IMR-90 (cell line): ENCODE results near the gene INF2. TPM values are rescaled to one million over a fixed set of nuclear protein-coding genes. Genes with fewer than 3 reads are reported as not detected.

Experiments
- ATAC-seq: fragments of 200-7000 bp; cut with Tn5 transposase; 2 replicates; pipeline ENCODE4 v1.9.1; 2020; ENCODE audit warnings: low read depth, mild to moderate bottlenecking, moderate library complexity
- BruUV-seq: library from RNA; stranded (reverse); fragments of 400-500 nt; replicated peaks from 2 replicates; lab custom pipeline; 2021; lab: Mats Ljungman, UMichigan
- CTCF ChIA-PET: fragments of 300-600 bp; formaldehyde crosslinking; extraction: SDS; loops from one replicate; lab custom pipeline; 2021; ENCODE audit warnings: antibody characterized with exemption; lab: Yijun Ruan, JAX
- POLR2A ChIA-PET: fragments of 300-600 bp; sonication (Branson Sonifier 250); formaldehyde crosslinking; loops from one replicate; lab custom pipeline; 2022; ENCODE audit warnings: antibody characterized with exemption; ENCODE audit not compliant: unreplicated experiment; lab: Charles Lee
- DNase-seq: peaks from one replicate; pipeline ENCODE4 v3.0.0; 2013
- H2AFZ ChIP-seq: replicated peaks from 2 replicates; pipeline ENCODE3; 2013; ENCODE audit warnings: low read length, mild to moderate bottlenecking; ENCODE audit not compliant: poor library complexity
- H2AK5ac ChIP-seq: 2 replicates; pipeline ENCODE4 v1.6.1; 2013; ENCODE audit warnings: low read depth, low read length, inconsistent platforms
- H2AK9ac ChIP-seq: replicated peaks from 2 replicates; pipeline ENCODE3; 2013; ENCODE audit warnings: mild to moderate bottlenecking, low read depth, low read length, moderate library complexity; ENCODE audit not compliant: poor library complexity
- H2BK120ac ChIP-seq: 2 replicates; pipeline ENCODE4 v1.6.1; 2013; ENCODE audit warnings: low read depth, low read length, inconsistent platforms
- H2BK15ac ChIP-seq: 3 replicates; pipeline ENCODE4 v1.6.1; 2013; ENCODE audit warnings: low read depth, low read length, inconsistent platforms
- H2BK20ac ChIP-seq: 2 replicates; pipeline ENCODE4 v1.6.1; 2013; ENCODE audit warnings: low read depth, mild to moderate bottlenecking, inconsistent platforms, low read length, moderate library complexity
- H2BK5ac ChIP-seq: 2 replicates; pipeline ENCODE4 v1.6.1; 2013; ENCODE audit warnings: mild to moderate bottlenecking, low read depth, low read length, inconsistent platforms; ENCODE audit not compliant: poor library complexity, severe bottlenecking
- H3K14ac ChIP-seq: replicated peaks from 2 replicates; pipeline ENCODE4 v1.6.1; 2013; ENCODE audit warnings: low read depth, low read length, inconsistent platforms
- H3K18ac ChIP-seq: 2 replicates; pipeline ENCODE4 v1.6.1; 2013; ENCODE audit warnings: low read depth, low read length, control low read depth
- H3K23ac ChIP-seq: 2 replicates; pipeline ENCODE4 v1.6.1; 2013; ENCODE audit warnings: low read depth, low read length, inconsistent platforms
- H3K27ac ChIP-seq: 2 replicates; pipeline ENCODE4 v1.5.1; 2013; ENCODE audit warnings: mild to moderate bottlenecking, control low read depth, low read length; ENCODE audit not compliant: insufficient read depth
- H3K27me3 ChIP-seq: 2 replicates; pipeline ENCODE4 v1.6.1; 2013; ENCODE audit warnings: low read length; ENCODE audit not compliant: control insufficient read depth, insufficient read depth
- H3K36me3 ChIP-seq: 2 replicates; pipeline ENCODE4 v1.6.1; 2013; ENCODE audit warnings: low read length, mixed read lengths; ENCODE audit not compliant: control insufficient read depth, insufficient read depth
- H3K4ac ChIP-seq: 2 replicates; pipeline ENCODE4 v1.6.1; 2013; ENCODE audit warnings: low read depth, low read length, inconsistent platforms
- H3K4me1 ChIP-seq: 2 replicates; pipeline ENCODE4 v1.6.1; 2013; ENCODE audit warnings: low read length, mixed read lengths; ENCODE audit not compliant: control insufficient read depth, insufficient read depth
- H3K4me2 ChIP-seq: 2 replicates; pipeline ENCODE4 v1.6.1; 2013; ENCODE audit warnings: low read depth, mild to moderate bottlenecking, control low read depth, low read length, moderate library complexity
- H3K4me3 ChIP-seq: 2 replicates; pipeline ENCODE4 v1.5.1; 2013; ENCODE audit warnings: low read depth, mild to moderate bottlenecking, control low read depth, low read length, moderate library complexity; ENCODE audit not compliant: insufficient read depth
- H3K56ac ChIP-seq: 2 replicates; pipeline ENCODE4 v1.6.1; 2013; ENCODE audit warnings: low read length, inconsistent platforms; ENCODE audit not compliant: insufficient read depth; ENCODE audit errors: extremely low read depth
- H3K79me1 ChIP-seq, 2 experiments: 2 replicates each; pipeline ENCODE4 v1.6.1; 2013; ENCODE audit warnings: low read length in 2 of 2, inconsistent platforms in 1 of 2, low read depth in 1 of 2
- H3K9ac ChIP-seq: 2 replicates; pipeline ENCODE4 v1.6.1; 2013; ENCODE audit warnings: low read depth, low read length, control low read depth
- H3K9me1 ChIP-seq: 2 replicates; pipeline ENCODE4 v1.6.1; 2013; ENCODE audit warnings: low read length, inconsistent platforms; ENCODE audit not compliant: insufficient read depth
- H3K9me3 ChIP-seq: 2 replicates; pipeline ENCODE4 v1.6.1; 2013; ENCODE audit warnings: low read length; ENCODE audit not compliant: control insufficient read depth, insufficient read depth
- H4K20me1 ChIP-seq: 2 replicates; pipeline ENCODE4 v1.6.1; 2013; ENCODE audit warnings: low read length, inconsistent platforms; ENCODE audit not compliant: insufficient read depth
- H4K5ac ChIP-seq: 2 replicates; pipeline ENCODE4 v1.6.1; 2013; ENCODE audit warnings: mild to moderate bottlenecking, low read depth, low read length, control low read depth
- H4K8ac ChIP-seq, 2 experiments: 2 replicates each; pipeline ENCODE4 v1.6.1; 2013; ENCODE audit warnings: low read depth in 2 of 2, low read length in 2 of 2, control low read depth in 1 of 2, inconsistent platforms in 1 of 2
- H4K91ac ChIP-seq: 2 replicates; pipeline ENCODE4 v1.6.1; 2013; ENCODE audit warnings: low read depth, low read length, inconsistent platforms; ENCODE audit not compliant: insufficient read depth
- BHLHE40 ChIP-seq: fragments of 150-350 bp; IDR thresholded peaks from 2 replicates; pipeline ENCODE4 v1.6.1; 2016; ENCODE audit warnings: mild to moderate bottlenecking, low read depth, low read length
- CEBPB ChIP-seq: IDR thresholded peaks from 2 replicates; pipeline ENCODE4 v1.6.1; 2012; ENCODE audit warnings: low read depth, low read length, improper control_type of control experiment
- CHD1 ChIP-seq: IDR thresholded peaks from 2 replicates; pipeline ENCODE4 v1.6.1; 2012; ENCODE audit warnings: low read depth, low read length, improper control_type of control experiment
- FOS ChIP-seq: fragments of 150-350 bp; IDR thresholded peaks from 2 replicates; pipeline ENCODE4 v1.6.1; 2016; ENCODE audit warnings: low read depth, low read length
- MAFK ChIP-seq: IDR thresholded peaks from 2 replicates; pipeline ENCODE4 v1.6.1; 2012; ENCODE audit warnings: low read depth, low read length, improper control_type of control experiment
- MAZ ChIP-seq: IDR thresholded peaks from 2 replicates; pipeline ENCODE4 v1.6.1; 2012; ENCODE audit warnings: low read depth, mild to moderate bottlenecking, low read length, improper control_type of control experiment, moderate library complexity, borderline replicate concordance
- MXI1 ChIP-seq: IDR thresholded peaks from 2 replicates; pipeline ENCODE4 v1.6.1; 2012; ENCODE audit warnings: low read depth, mild to moderate bottlenecking, low read length, moderate library complexity, borderline replicate concordance
- NFE2L2 ChIP-seq: fragments of 150-350 bp; IDR thresholded peaks from 2 replicates; pipeline ENCODE4 v1.6.1; 2016; ENCODE audit warnings: low read depth, mild to moderate bottlenecking, low read length
- POLR2A ChIP-seq: IDR thresholded peaks from 2 replicates; pipeline ENCODE4 v1.6.1; 2012; ENCODE audit warnings: mild to moderate bottlenecking, low read depth, low read length
- RAD21 ChIP-seq: IDR thresholded peaks from 2 replicates; pipeline ENCODE4 v1.6.1; 2012; ENCODE audit warnings: low read length, improper control_type of control experiment
- RCOR1 ChIP-seq: IDR thresholded peaks from 2 replicates; pipeline ENCODE4 v1.6.1; 2012; ENCODE audit warnings: mild to moderate bottlenecking, low read length, improper control_type of control experiment; ENCODE audit not compliant: insufficient replicate concordance
- RFX5 ChIP-seq: IDR thresholded peaks from 2 replicates; pipeline ENCODE4 v1.8.0; 2012; ENCODE audit warnings: low read depth, mild to moderate bottlenecking, low read length, moderate library complexity
- SMC3 ChIP-seq: fragments of 150-350 bp; IDR thresholded peaks from 2 replicates; pipeline ENCODE4 v1.6.1; 2016; ENCODE audit warnings: low read depth, mild to moderate bottlenecking, antibody characterized with exemption, low read length, moderate library complexity
- WGBS, 2 experiments: methylation state at CpG; one replicate each; pipeline versions ENCODE4 v1.1.5 to v1.1.7; 2013; ENCODE audit warnings: missing lambda C conversion rate in 2 of 2; ENCODE audit not compliant: insufficient read length in 1 of 2; ENCODE audit errors: extremely low coverage in 2 of 2; 5-methylcytosine and 5-hydroxymethylcytosine counted together
- dilution Hi-C: fragments of 300-500 bp; cut with HindIII; formaldehyde crosslinking; loops from one replicate; pipeline ENCODE4 v1.14.3; 2018; ENCODE audit warnings: low sequenced_read_pairs; ENCODE audit not compliant: unreplicated experiment
- in situ Hi-C: fragments of 300-500 bp; cut with MboI; formaldehyde crosslinking; loops from 3 replicates; pipeline ENCODE4 v1.14.3; 2019; ENCODE audit warnings: low sequenced_read_pairs, inconsistent platforms, mixed read lengths
- intact Hi-C: fragments of 100-400 bp; cut with micrococcal nuclease; formaldehyde crosslinking; loops from 2 replicates; pipeline ENCODE4 v1.10.0; 2022
- polyA plus RNA-seq, 3 experiments: library from polyadenylated mRNA; depleted of rRNA; stranded (reverse); fragments of >200 nt; gene quantifications; 2 replicates each; pipeline ENCODE4 v1.2.3, GENCODE V29; 2012; ENCODE audit warnings: low replicate concordance in 1 of 3
- total RNA-seq: library from RNA; depleted of rRNA; stranded (reverse); fragments of >200 nt; gene quantifications from 2 replicates; pipeline ENCODE4 v1.2.3, GENCODE V29; 2012
- TF ChIP-seq, protein P1 (sequence below): conservative IDR thresholded peaks from 2 replicates; pipeline ENCODE4 v1.5.1; 2012; ENCODE audit warnings: mild to moderate bottlenecking, low read depth, low read length, improper control_type of control experiment
- TF ChIP-seq, protein P2 (sequence below): fragments of 150-350 bp; IDR thresholded peaks from 2 replicates; pipeline ENCODE4 v1.6.1; 2017; ENCODE audit warnings: mild to moderate bottlenecking, antibody characterized with exemption, low read length, low read depth
- TF ChIP-seq, protein P3 (sequence below): fragments of 150-350 bp; IDR thresholded peaks from 2 replicates; pipeline ENCODE4 v1.6.1; 2016; ENCODE audit warnings: low read depth, mild to moderate bottlenecking, low read length, moderate library complexity, borderline replicate concordance

INF2 gene
- total and polyA plus RNA-seq, 2 of the 4 experiments (the other 2 are of a cell fraction): 16.8 to 62.1 TPM

DNA sequence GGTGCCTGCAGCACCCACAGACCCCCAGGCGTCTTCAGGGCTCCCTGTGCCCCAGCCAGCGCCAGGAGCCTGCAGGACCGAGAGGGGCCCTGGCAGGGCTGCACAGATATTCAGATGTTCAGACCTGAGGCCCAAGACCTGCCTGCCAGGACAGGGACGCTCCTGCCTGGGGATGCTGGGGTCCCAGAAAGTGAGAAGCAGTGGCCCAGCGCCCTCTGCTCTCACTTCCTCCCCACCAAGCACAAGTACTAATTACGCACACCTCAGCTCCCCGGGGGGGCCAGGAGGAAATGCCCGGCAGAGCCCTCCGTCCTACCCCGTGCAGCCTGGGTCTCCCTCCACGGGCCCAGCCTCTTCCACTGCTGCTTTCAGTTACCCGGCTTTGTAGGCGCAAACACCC lies 28.8 kb upstream of the INF2 start:
- Histone ChIP-seq H2BK20ac (no peak overlapping the region), H3K4ac (no peak overlapping the region), H3K56ac (no peak overlapping the region), H3K9me1 (peaks cover 5% of the 10 kb centered on the region; the same call in 1 of the 2 replicates), H3K27me3 (peaks cover 15% of the 10 kb centered on the region; the same call in 1 of the 2 replicates), H3K9me3 (peaks cover 5% of the 10 kb centered on the region; the same call in 1 of the 2 replicates), H3K36me3 (no peaks in the 10 kb centered on the region), H2AK9ac (no peak overlapping the region), H4K91ac (no peak overlapping the region), H3K27ac (no peak overlapping the region), H3K4me3 (no peak overlapping the region), H3K14ac (no peak overlapping the region), H2AFZ (no peak overlapping the region), H3K18ac (no peak overlapping the region), H3K23ac (no peak overlapping the region), H2BK120ac (no peak overlapping the region), H4K20me1 (no peaks in the 10 kb centered on the region), H2AK5ac (no peak overlapping the region), H2BK5ac (no peak overlapping the region), H4K8ac (no peak overlapping the region), H2BK15ac (no peak overlapping the region), H3K4me1 (peaks cover 3% of the 10 kb centered on the region; the same call in 1 of the 2 replicates), H3K9ac (no peak overlapping the region), H4K5ac (no peak overlapping the region), H3K4me2 (no peak overlapping the region), H3K79me1 (no peaks in the 10 kb centered on the region)
- TF ChIP-seq, protein P1, sequence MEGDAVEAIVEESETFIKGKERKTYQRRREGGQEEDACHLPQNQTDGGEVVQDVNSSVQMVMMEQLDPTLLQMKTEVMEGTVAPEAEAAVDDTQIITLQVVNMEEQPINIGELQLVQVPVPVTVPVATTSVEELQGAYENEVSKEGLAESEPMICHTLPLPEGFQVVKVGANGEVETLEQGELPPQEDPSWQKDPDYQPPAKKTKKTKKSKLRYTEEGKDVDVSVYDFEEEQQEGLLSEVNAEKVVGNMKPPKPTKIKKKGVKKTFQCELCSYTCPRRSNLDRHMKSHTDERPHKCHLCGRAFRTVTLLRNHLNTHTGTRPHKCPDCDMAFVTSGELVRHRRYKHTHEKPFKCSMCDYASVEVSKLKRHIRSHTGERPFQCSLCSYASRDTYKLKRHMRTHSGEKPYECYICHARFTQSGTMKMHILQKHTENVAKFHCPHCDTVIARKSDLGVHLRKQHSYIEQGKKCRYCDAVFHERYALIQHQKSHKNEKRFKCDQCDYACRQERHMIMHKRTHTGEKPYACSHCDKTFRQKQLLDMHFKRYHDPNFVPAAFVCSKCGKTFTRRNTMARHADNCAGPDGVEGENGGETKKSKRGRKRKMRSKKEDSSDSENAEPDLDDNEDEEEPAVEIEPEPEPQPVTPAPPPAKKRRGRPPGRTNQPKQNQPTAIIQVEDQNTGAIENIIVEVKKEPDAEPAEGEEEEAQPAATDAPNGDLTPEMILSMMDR: no peak
- TF ChIP-seq, protein P2, sequence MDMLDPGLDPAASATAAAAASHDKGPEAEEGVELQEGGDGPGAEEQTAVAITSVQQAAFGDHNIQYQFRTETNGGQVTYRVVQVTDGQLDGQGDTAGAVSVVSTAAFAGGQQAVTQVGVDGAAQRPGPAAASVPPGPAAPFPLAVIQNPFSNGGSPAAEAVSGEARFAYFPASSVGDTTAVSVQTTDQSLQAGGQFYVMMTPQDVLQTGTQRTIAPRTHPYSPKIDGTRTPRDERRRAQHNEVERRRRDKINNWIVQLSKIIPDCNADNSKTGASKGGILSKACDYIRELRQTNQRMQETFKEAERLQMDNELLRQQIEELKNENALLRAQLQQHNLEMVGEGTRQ: no peak
- no peak for TF ChIP-seq RFX5
- TF ChIP-seq RAD21: no peak
- TF ChIP-seq CHD1: no peak
- TF ChIP-seq MAZ: no peak
- no peak for TF ChIP-seq SMC3
- TF ChIP-seq MAFK: no peak
- no peak for TF ChIP-seq FOS
- no peak for TF ChIP-seq MXI1
- no peak for TF ChIP-seq POLR2A
- TF ChIP-seq, protein P3, sequence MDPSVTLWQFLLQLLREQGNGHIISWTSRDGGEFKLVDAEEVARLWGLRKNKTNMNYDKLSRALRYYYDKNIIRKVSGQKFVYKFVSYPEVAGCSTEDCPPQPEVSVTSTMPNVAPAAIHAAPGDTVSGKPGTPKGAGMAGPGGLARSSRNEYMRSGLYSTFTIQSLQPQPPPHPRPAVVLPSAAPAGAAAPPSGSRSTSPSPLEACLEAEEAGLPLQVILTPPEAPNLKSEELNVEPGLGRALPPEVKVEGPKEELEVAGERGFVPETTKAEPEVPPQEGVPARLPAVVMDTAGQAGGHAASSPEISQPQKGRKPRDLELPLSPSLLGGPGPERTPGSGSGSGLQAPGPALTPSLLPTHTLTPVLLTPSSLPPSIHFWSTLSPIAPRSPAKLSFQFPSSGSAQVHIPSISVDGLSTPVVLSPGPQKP: no peak
- no peak for TF ChIP-seq CEBPB
- TF ChIP-seq BHLHE40: no peak
- TF ChIP-seq NFE2L2: no peak
- TF ChIP-seq RCOR1: no peak
- no TSS peak for BruUV-seq
- no peak for DNase-seq
- intact Hi-C loops: no loop called here
- in situ Hi-C loops: no loop called here
- ChIA-PET POLR2A (no interaction called here), CTCF (interaction anchor here (1.5 kb wide), 1 partner anchor 20 kb away, joined by 3 read pairs; no protein-coding TSS in a partner anchor)
- no peak for ATAC-seq
- dilution Hi-C loops: no loop called here
- 49% methylated on average over 3 of the region's 13 CpGs; no CpG with 5 or more reads in 1 of the 2 experiments for WGBS, 2 experiments
